IPS-18c (cell line): ENCODE measurements around the gene HEY2.
A peak's percentile ranks its signal among the peaks of the same experiment; 100 is the strongest.

Experiments used
- H3K4me3 ChIP-seq: 2 replicates; pipeline ENCODE4 v1.7.0; 2013; ENCODE audit warnings: low read depth, mild to moderate bottlenecking, low read length, moderate library complexity; ENCODE audit not compliant: insufficient read depth
- H3K9me3 ChIP-seq: one replicate; pipeline ENCODE4 v1.6.1; 2013; ENCODE audit warnings: mild to moderate bottlenecking, low read length, moderate library complexity; ENCODE audit not compliant: control insufficient read depth, insufficient read depth

Gene HEY2

DNA sequence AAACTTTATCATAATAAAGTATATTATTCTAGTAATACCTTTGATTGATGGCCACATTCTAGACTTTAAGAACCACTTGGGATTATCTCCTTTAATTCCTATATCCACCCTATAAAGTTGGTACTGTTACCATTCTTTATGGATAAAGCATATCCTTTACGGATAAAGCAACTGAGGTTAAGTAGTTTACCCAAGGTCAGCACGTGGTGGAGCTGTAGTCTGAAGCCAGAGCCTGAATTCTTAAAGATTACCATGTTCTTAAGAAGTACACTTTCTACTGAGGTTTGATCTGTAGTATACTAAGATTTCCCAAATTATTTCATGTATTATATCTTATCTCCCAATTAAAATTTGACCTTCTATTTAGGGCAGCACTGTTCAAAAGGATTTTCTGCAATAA, 38.4 kb downstream of the HEY2 start:
- Histone ChIP-seq H3K9me3 (no peaks in the 10 kb centered on the region), H3K4me3 (no peak overlapping the region)

DNA sequence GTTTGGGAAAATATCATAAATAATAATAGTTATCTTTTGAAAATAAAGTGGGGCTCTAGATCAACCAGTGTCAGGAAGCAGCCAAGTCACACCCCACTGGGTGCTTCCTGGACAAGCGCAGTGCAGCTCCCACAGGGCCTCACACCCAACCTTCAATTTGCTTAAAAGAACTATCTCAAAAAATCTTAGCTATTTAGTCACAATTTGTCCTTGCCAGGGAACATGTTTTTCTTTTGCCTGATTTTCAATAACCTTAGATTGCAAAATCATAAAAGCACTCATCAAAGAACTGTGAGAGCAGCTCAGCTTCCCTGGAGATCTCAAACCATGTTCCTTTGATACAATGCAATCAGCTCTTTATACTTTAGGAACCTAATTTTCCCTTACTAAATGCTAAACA, 39.7 kb downstream of the HEY2 start:
- Histone ChIP-seq H3K4me3 (no peak overlapping the region), H3K9me3 (no peaks in the 10 kb centered on the region)

- H3K9me3 ChIP-seq: no peaks in the 10 kb centered on the region
- peak overlapping the region; percentile 95 for H3K4me3 ChIP-seq
These were observed 40.3 kb downstream of the HEY2 start for GRCh38 chr6:125789576-125790357.

- H3K4me3 ChIP-seq: peak within 1 kb of the TSS; percentile 95
These were observed 41.1 kb downstream of the HEY2 start, which contains the start of gene NCOA7 for GRCh38 chr6:125790358-125791150. Gene NCOA7 (plus strand): TSS chr6:125790960. CDS start chr6:125815355, 24,395 bp downstream.

GRCh38 chr6:125791151-125791819, 41.9 kb downstream of the HEY2 start:
- Histone ChIP-seq H3K4me3 (peak overlapping the region; percentile 95), H3K9me3 (no peaks in the 10 kb centered on the region)

More at GRCh38 chr6:125790358-125791150, 41.1 kb downstream of the HEY2 start, which contains the start of gene NCOA7:
- no peaks in the 10 kb centered on the region for H3K9me3 ChIP-seq

GRCh38 chr6:125791820-125792165, 42.4 kb downstream of the HEY2 start:
- Histone ChIP-seq H3K9me3 (no peaks in the 10 kb centered on the region), H3K4me3 (peak overlapping the region; percentile 95; the same call in 1 of the 2 replicates)

DNA sequence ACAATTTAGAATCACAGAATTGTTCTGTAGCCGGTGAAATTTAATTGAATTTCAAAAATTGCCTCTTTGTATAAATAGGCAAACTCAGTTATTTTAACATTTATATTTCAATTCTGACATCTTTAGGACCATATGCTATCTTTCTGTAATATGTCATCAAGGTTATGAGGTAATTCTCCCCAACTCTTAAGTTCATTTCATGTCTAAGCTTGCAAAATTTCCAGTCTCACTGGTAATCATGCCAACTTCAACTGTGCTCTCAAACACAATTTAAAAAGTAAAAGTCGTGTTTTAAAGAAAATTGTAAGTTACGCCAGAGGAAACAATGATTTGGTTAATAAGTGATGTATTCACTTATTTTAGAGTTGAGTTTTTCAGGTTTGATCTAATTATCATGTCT, 42.7 kb downstream of the HEY2 start:
- no peak overlapping the region for H3K4me3 ChIP-seq
- no peaks in the 10 kb centered on the region for H3K9me3 ChIP-seq

- Histone ChIP-seq H3K4me3 (no peak overlapping the region), H3K9me3 (no peaks in the 10 kb centered on the region)
These were observed 43.2 kb downstream of the HEY2 start for GRCh38 chr6:125792680-125793079.

- no peak overlapping the region for H3K4me3 ChIP-seq
- no peaks in the 10 kb centered on the region for H3K9me3 ChIP-seq
These were observed 43.8 kb downstream of the HEY2 start for GRCh38 chr6:125793280-125793679.

DNA sequence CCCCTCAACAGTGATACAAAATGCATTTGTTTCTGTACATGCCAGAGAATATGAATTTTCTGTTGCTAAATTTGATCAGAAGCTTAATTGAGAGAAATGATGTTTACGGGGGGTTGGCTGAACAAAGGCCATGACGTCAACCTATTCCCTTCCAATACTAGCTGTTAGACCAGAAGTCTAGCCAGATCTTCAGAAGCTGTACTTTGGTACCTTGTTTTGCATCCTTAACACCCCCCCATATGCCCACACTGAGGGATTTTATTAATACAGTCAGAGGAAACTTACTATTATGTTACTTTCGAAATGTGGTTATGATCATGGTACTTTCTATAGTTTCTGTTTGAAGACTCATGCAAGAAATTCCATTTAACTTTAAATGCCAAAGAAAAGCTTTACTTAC, 44.4 kb downstream of the HEY2 start:
- no peak overlapping the region for H3K4me3 ChIP-seq
- H3K9me3 ChIP-seq: no peaks in the 10 kb centered on the region

DNA sequence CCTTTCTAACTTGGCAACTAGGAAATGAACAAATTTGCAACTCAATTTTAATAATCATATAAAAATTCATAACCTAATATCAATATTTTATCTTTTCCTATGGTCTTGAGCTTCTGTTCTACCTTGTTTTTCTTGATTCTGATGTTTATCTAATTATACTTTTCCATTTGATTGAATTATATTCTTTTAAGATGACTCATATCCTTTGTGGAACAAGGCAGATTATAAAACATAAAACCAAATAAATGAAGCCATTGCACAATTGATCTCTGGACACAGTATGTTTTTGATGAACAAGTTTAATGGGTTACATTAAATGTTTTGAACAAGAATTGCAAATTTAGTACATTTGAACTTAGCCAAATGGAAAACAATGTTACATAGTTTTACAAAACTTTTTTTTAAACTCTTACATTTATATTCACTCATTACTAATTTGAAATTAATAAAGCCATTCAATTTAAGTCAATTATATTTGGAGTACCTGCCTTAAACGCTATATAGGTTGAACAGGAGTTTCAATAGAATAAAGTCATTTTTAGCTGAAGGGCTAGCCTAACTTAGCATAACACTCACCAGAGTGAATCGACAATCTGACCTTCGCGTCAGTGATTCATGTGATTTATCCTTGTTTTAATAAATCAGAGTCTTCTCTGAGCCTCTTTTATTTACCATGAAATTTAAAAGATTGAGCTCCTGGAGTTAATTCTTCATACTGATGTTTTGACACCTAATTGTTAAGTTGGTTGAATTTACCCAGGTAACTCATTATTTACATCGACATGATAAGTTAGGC, 45.1 kb downstream of the HEY2 start:
- no peaks in the 10 kb centered on the region for H3K9me3 ChIP-seq
- H3K4me3 ChIP-seq: no peak overlapping the region

DNA sequence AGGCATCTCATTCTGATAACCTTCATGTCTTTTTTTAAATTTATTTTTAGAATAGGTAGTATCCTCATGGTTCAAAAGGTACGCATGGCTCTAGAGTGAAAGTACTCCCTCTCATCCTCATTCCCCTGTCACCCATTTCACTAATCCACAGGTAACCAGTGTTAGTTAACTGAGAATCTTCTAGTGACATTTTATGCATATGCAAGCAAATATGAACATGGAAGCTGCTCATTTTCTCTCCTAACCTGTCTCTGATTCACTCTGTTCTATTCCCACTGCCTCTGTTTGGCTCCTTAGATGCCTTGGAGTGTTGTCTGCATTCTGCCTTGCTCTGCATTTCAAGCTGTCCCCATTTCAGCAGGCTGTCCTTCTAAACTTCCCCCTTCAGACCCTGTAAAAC, 45.9 kb downstream of the HEY2 start:
- no peak overlapping the region for H3K4me3 ChIP-seq

GRCh38 chr6:125797120-125797885, 47.9 kb downstream of the HEY2 start:
- H3K4me3 ChIP-seq: no peak overlapping the region
- H3K9me3 ChIP-seq: no peaks in the 10 kb centered on the region

More for the DNA sequence above, 45.9 kb downstream of the HEY2 start:
- H3K9me3 ChIP-seq: no peaks in the 10 kb centered on the region

DNA sequence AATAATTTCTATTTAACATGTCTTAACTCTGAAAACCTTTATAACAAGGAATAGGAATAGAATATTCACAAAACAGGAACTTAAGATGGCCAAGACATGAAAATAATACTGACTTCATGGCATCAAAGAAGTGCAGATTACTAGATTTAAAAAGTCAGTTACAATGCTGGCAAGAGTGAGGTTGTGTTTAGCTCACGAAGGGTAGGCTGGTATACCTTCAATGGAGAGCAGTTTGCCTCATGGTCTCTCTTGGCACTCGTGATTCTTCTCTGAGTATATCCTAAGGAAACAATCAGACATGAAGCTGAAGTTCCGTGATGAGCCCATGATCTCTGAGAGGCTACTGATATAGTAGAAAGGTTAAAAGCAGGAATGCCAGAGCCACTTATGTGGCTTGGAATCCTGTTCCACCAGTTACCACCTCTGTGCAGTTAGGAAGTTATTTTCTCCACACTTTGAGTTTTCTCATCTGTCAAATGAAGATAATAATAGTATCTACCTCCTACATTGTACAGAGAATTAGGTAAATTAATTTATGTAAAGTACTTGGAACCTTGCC, 48.5 kb downstream of the HEY2 start:
- Histone ChIP-seq H3K9me3 (no peaks in the 10 kb centered on the region), H3K4me3 (no peak overlapping the region)

GRCh38 chr6:125798734-125799508, 49.5 kb downstream of the HEY2 start:
- Histone ChIP-seq H3K9me3 (no peaks in the 10 kb centered on the region), H3K4me3 (no peak overlapping the region)
